Upper lobe of left lung (tissue), 4 donors: ENCODE data around the gene RGS8.

ENCODE experiments used
- POLR2AphosphoS5 ChIP-seq, 2 donors: sonication (generic); formaldehyde crosslinking; IDR thresholded peaks; one replicate each; pipeline ENCODE4 v1.5.1; 2017; ENCODE audit warnings: antibody characterized with exemption in 2 of 2
- TF ChIP-seq, protein P1 (sequence below), 6 experiments: fragments of 450-650 bp in 4 of 6; fragments of 200-600 bp in 2 of 6; sonication (generic) in 2 of 6; IDR thresholded peaks; one replicate each; pipeline ENCODE4 v1.5.1; 2016 to 2019; ENCODE audit warnings: antibody characterized with exemption in 6 of 6

DNA sequence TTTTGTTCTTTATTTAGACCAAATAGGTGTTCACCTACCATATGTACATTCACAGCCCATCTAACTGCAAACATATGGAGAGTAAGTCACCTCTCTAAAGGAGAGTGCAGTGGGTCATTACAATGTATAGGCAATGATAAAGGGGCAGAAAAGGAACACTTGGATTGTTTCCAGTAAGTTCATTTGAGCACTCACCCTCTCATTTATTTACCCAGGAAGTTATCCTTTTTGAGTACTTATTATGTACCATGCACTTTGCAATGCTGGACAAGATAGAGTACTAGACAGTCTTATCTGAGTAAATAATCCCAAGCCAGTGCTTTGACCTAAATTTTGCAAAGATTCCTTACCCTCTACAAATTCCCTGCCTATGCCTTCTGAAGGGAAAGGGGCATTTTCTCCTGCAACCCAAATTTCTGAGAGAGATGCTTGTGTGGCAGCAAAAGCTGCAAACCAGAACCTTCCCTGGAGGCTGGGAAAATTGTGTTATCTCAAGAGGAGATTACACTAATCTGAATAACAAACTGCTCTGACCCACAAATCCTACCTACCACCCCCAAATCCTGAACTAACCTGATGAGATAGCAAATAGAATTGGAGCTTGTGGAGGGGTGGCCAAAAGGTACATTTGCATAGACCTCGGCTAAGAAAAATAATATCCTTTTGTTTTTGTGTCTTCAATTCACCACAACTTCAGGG, 18.6 kb upstream of the RGS8 start:
- TF ChIP-seq, protein P1, sequence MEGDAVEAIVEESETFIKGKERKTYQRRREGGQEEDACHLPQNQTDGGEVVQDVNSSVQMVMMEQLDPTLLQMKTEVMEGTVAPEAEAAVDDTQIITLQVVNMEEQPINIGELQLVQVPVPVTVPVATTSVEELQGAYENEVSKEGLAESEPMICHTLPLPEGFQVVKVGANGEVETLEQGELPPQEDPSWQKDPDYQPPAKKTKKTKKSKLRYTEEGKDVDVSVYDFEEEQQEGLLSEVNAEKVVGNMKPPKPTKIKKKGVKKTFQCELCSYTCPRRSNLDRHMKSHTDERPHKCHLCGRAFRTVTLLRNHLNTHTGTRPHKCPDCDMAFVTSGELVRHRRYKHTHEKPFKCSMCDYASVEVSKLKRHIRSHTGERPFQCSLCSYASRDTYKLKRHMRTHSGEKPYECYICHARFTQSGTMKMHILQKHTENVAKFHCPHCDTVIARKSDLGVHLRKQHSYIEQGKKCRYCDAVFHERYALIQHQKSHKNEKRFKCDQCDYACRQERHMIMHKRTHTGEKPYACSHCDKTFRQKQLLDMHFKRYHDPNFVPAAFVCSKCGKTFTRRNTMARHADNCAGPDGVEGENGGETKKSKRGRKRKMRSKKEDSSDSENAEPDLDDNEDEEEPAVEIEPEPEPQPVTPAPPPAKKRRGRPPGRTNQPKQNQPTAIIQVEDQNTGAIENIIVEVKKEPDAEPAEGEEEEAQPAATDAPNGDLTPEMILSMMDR (IDR thresholded peaks at IDR 0.05) = no peak
- no peak for TF ChIP-seq POLR2AphosphoS5 (IDR thresholded peaks at IDR 0.05)
